ENCODE results near the gene SYCP2. TPM values are rescaled to one million over a fixed set of nuclear protein-coding genes. Genes with fewer than 3 reads are reported as not detected.
A peak's percentile ranks its signal among the peaks of the same experiment; 100 is the strongest.

The SYCP2 gene
- polyA plus RNA-seq, 1 of the 3 experiments (the other 2 are of a cell fraction): 0.76 TPM

DNA sequence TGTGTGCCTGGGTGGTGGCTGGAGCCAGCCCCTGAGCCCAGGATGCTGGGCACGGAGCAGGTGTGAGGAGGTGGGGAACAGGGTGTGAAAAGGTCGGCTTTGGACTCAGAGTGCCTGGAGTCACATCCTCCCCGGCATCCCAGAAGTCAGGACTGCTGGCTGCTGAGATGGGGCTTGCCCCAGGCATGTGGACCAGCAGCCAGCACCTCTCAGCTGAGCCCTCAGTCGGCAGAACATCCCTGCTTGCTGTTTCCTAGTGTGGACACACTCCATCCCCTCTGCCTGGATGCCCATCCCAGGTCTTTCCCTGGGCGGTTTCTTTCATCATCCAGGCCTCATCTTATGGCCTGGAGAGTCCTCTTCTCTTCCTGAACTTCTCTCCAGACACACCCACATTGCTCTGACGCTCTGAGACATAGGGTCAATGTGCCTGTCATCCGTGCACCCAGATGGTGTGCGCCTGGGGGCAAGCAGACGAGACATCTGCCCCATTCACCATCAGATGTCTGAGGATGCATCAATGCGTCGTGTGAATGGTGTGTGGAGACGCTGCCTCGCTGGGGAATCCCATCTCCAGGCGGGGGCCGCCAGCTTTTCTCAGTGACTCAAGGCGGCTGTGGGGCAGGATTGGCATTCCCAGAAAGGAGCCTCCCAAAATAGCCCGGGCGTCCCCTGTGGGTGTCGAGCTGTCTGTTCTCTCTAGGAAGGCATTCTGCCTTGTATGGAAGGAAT lies 104.2 kb downstream of the SYCP2 start (continued):
- TF ChIP-seq, protein P1, sequence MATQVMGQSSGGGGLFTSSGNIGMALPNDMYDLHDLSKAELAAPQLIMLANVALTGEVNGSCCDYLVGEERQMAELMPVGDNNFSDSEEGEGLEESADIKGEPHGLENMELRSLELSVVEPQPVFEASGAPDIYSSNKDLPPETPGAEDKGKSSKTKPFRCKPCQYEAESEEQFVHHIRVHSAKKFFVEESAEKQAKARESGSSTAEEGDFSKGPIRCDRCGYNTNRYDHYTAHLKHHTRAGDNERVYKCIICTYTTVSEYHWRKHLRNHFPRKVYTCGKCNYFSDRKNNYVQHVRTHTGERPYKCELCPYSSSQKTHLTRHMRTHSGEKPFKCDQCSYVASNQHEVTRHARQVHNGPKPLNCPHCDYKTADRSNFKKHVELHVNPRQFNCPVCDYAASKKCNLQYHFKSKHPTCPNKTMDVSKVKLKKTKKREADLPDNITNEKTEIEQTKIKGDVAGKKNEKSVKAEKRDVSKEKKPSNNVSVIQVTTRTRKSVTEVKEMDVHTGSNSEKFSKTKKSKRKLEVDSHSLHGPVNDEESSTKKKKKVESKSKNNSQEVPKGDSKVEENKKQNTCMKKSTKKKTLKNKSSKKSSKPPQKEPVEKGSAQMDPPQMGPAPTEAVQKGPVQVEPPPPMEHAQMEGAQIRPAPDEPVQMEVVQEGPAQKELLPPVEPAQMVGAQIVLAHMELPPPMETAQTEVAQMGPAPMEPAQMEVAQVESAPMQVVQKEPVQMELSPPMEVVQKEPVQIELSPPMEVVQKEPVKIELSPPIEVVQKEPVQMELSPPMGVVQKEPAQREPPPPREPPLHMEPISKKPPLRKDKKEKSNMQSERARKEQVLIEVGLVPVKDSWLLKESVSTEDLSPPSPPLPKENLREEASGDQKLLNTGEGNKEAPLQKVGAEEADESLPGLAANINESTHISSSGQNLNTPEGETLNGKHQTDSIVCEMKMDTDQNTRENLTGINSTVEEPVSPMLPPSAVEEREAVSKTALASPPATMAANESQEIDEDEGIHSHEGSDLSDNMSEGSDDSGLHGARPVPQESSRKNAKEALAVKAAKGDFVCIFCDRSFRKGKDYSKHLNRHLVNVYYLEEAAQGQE (IDR thresholded peaks at IDR 0.05; ENCODE audit: low read depth, low read length): no peak
- TF ChIP-seq ELF1 (IDR thresholded peaks at IDR 0.05) (no peak), POLR2AphosphoS5 (IDR thresholded peaks at IDR 0.05; ENCODE audit: low read depth, low read length) (no peak)

DNA sequence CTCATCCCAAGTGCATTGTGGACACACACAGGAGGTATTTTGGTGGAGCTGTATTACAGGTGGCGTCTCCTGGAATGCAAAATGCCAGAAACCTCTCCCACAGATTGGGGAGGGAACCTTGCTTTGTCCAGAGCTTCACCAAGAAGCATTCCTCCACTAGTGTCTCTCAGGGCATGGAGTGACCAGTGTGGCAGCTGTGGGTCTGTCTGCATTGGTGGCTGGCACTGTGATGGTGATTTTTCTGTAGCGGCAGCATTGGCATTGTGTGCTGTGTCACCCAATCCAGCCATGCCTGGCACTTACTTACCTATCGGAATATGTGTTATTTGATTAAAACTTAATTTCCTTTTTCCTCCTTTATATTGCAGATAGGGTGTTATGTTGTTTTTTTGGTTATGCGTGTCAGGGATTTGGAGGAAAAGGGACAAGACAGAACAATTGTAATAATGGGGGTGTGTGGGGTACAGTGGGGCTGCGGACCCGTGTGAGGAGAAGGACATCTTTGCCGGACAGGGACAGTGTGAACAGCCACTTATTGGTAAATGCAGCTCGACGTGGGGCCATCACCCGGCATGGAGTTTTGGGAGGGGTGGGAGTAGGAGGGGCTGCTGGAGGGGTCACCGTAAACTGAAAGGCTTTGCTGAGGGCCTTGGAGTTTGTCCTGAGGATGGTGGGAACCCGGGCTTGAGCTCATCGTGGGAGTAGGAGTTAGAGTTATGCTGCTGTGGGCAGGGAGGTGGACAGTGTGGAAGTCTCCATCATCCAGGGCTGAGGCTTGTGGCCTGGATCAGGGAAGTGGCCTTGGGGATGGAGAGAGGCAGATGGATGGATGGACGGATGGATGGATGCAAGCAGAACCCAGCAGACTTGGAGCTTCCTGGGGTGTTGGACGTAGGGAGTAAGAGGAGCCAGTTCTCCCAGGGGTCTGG lies 105.0 kb downstream of the SYCP2 start:
- Histone ChIP-seq H3K4me3 (ENCODE audit: low read depth in 2 of 2, low read length in 1 of 2) (no peak overlapping the region), H3K27me3 (ENCODE audit: insufficient read depth) (no peaks in the 10 kb centered on the region), H3K4me1 (ENCODE audit: control insufficient read depth in 1 of 2, insufficient read depth in 2 of 2, low read depth in 1 of 2, low read length in 1 of 2) (peaks cover 0 to 13% of the 10 kb centered on the region in 2 experiments; a peak in 1 of 4 replicates), H3F3A (replicated peaks; ENCODE audit: insufficient read depth) (no peaks in the 10 kb centered on the region), H3K9ac (no peak overlapping the region), H3K9me2 (no peaks in the 10 kb centered on the region), H2AFZ (ENCODE audit: low read depth) (no peak overlapping the region), H3K79me2 (ENCODE audit: insufficient read depth) (no peaks in the 10 kb centered on the region), H4K20me1 (ENCODE audit: insufficient read depth) (no peaks in the 10 kb centered on the region), H3K9me3 (no peaks in the 10 kb centered on the region), H3K4me2 (no peak overlapping the region), H3K27ac (ENCODE audit: low read depth in 2 of 2, low read length in 1 of 2) (no peak overlapping the region; a peak in 1 of 4 replicates), H3K36me3 (replicated peaks in 1 of 2; ENCODE audit: control insufficient read depth in 1 of 2, insufficient read depth in 2 of 2, low read length in 1 of 2) (no peaks in the 10 kb centered on the region)
- no peak for TF ChIP-seq TAF1 (IDR thresholded peaks at IDR 0.05; ENCODE audit: borderline replicate concordance, low read depth, low read length)
- TF ChIP-seq, protein P2, sequence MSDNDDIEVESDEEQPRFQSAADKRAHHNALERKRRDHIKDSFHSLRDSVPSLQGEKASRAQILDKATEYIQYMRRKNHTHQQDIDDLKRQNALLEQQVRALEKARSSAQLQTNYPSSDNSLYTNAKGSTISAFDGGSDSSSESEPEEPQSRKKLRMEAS (IDR thresholded peaks at IDR 0.05; ENCODE audit: low read depth): no peak
- TF ChIP-seq FOXJ3 (CRISPR knock-in tag; IDR thresholded peaks at IDR 0.05): no peak
- TF ChIP-seq MXI1 (IDR thresholded peaks at IDR 0.05; ENCODE audit: low read depth, low read length): no peak
- no peak for TF ChIP-seq JUND (IDR thresholded peaks at IDR 0.05)
- TF ChIP-seq SMC3 (IDR thresholded peaks at IDR 0.05; ENCODE audit: low read depth, low read length): no peak
- TF ChIP-seq FOSL2 (IDR thresholded peaks at IDR 0.05; ENCODE audit: borderline replicate concordance, low read depth): no peak
- TF ChIP-seq, protein P3, sequence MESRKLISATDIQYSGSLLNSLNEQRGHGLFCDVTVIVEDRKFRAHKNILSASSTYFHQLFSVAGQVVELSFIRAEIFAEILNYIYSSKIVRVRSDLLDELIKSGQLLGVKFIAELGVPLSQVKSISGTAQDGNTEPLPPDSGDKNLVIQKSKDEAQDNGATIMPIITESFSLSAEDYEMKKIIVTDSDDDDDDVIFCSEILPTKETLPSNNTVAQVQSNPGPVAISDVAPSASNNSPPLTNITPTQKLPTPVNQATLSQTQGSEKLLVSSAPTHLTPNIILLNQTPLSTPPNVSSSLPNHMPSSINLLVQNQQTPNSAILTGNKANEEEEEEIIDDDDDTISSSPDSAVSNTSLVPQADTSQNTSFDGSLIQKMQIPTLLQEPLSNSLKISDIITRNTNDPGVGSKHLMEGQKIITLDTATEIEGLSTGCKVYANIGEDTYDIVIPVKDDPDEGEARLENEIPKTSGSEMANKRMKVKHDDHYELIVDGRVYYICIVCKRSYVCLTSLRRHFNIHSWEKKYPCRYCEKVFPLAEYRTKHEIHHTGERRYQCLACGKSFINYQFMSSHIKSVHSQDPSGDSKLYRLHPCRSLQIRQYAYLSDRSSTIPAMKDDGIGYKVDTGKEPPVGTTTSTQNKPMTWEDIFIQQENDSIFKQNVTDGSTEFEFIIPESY (IDR thresholded peaks at IDR 0.05; ENCODE audit: borderline replicate concordance, low read depth): no peak
- no peak for TF ChIP-seq TEAD4 (IDR thresholded peaks at IDR 0.05; ENCODE audit: borderline replicate concordance, insufficient read depth)
- TF ChIP-seq, protein P4, sequence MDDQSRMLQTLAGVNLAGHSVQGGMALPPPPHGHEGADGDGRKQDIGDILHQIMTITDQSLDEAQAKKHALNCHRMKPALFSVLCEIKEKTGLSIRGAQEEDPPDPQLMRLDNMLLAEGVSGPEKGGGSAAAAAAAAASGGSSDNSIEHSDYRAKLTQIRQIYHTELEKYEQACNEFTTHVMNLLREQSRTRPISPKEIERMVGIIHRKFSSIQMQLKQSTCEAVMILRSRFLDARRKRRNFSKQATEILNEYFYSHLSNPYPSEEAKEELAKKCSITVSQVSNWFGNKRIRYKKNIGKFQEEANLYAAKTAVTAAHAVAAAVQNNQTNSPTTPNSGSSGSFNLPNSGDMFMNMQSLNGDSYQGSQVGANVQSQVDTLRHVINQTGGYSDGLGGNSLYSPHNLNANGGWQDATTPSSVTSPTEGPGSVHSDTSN (IDR thresholded peaks at IDR 0.05): no peak
- TF ChIP-seq EZH2phosphoT487 (IDR thresholded peaks at IDR 0.05; ENCODE audit: borderline replicate concordance, low read depth): no peak
- TF ChIP-seq TCF12 (IDR thresholded peaks at IDR 0.05): no peak
- TF ChIP-seq SIN3A (IDR thresholded peaks at IDR 0.05; ENCODE audit: borderline replicate concordance, low read depth, low read length): no peak
- no peak for TF ChIP-seq EP300 (IDR thresholded peaks at IDR 0.05; ENCODE audit: borderline replicate concordance in 1 of 2, low read depth in 1 of 2, low read length in 1 of 2)
- ChIA-PET POLR2A (interaction anchor here (0.5 kb wide), 1 partner anchor 28 kb away, joined by 3 read pairs; no protein-coding TSS in a partner anchor), CTCF (interaction anchor here (1.0 to 2.9 kb wide), 3 partner anchors 21 to 127 kb away, joined by 3 to 13 read pairs (median 5); no protein-coding TSS in a partner anchor)
- DNase-seq: peak; percentile 5
- WGBS (ENCODE audit: low lambda C conversion rate): 54% methylated on average over 15 of the region's 15 CpGs
